COR-L47 (cell line): Measurements from ENCODE around the gene SCTR.

Experiments
- DNase-seq: peaks from one replicate; lab custom pipeline; 2025; lab: John Stamatoyannopoulos, UW

SCTR gene

GRCh38 chr2:119523383-119523951 is 816 bp downstream of the SCTR start:
- no peak for DNase-seq

DNA sequence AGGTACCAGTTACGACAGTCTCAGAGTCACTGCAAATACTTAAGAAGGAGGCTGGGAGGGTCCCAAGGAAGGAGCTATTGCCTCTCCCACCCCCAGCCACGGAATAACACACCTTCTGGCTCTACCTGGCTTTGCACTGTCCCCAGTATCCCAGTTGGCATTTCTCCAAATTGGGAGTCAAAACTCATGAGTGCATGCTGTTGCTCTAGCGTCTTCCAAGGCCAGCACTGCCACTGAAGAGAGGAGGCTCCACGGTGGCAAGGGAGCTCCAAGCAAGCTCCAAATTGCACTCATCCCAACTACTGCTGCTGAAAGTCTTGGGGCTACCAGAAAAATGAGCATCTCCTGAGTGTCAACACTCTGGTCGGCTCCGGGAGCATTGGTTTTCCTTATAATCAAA is 1.6 kb downstream of the SCTR start:
- peak; percentile 5 for DNase-seq

DNA sequence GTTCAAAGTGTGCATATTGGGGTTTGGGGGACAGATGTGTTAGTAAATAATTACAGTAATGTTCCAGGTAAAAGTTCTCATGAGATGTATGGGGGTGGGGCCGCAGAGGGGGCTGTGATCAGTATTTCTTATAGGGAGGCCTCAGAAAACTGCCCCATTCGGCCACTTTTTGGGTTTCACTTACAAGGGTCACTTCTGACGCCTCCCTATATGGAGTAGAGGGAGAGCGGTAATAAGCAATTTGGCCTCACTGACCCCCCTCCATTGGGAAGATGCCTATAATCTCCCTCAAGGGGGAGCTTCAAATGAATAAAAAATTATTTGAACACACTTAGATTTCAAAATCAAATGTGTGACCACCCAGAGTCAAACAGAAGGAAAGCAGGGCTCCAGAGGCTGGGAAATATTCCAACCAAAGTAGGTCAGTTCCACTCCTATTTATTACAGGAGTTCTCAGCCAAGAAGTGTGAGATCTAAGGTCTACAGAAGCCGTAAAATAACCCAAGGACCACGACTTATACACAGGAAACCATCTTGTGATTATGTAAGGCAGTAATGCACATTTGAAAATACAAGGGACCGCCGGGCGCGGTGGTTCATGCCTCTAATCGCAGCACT is 2.7 kb downstream of the SCTR start:
- no peak for DNase-seq

- DNase-seq: peak; percentile 16
These were observed 3.4 kb downstream of the SCTR start for GRCh38 chr2:119520696-119521432.

DNA sequence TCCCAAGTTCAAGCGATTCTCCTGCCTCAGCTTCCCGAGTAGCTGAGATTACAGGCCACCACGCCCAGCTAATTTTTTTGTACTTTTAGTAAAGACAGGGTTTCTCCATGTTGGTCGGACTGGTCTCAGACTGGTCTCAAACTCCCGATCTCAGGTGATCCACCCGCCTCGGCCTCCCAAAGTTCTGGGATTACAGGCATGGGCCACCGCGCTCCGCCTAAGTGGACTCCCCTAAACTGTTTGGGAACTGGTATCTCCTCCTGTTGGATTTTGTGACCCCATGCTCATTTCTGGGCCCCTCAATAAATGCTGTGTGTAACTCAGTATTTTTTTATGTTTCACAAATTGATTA is 5.2 kb downstream of the SCTR start:
- DNase-seq: no peak

- no peak for DNase-seq
These were observed 5.8 kb downstream of the SCTR start for GRCh38 chr2:119518401-119519056.

- peak; percentile 51 for DNase-seq
These were observed 6.8 kb downstream of the SCTR start for GRCh38 chr2:119517433-119517832.

GRCh38 chr2:119516121-119516520 is 8.2 kb downstream of the SCTR start:
- DNase-seq: no peak

GRCh38 chr2:119513832-119514231 is 10.5 kb downstream of the SCTR start:
- DNase-seq: no peak

GRCh38 chr2:119512946-119513345 is 11.3 kb downstream of the SCTR start:
- DNase-seq: no peak

DNA sequence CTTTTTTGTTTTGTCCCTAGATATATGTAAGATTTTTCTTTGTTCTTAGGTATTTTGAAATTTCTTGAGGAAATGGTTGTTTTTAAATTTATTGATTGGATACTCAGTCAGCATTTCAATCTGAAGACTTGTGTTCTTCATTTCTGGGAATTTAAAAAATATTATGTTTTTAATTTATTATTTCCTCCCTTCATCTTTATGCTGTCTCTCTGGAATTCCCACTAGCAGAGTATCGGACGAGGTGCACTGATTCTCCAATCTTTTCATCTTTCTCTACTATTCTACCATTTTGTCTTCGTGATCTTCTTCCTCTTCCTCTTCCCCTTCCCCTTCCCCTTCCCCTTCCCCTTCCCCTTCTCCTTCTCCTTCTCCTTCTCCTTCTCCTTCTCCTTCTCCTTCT is 12.3 kb downstream of the SCTR start:
- no peak for DNase-seq

DNA sequence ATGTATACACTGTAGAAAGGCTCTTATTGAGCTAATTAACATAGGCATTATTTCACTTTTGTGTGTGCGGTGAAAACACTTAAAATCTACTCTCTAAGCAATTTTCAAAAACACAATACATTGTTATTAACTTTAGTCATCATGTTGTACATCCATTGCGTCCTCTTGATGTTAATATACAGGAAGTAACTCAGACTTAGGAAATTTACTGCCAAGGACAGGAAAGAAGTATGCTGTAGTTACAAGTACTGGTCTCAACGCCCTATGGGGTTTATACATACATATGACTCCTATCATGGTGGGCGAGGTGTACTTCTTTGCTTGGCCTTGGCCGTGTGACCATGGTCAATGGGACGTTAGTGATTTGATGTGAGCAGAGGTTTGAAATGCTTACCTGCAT is 15.5 kb downstream of the SCTR start:
- no peak for DNase-seq

DNA sequence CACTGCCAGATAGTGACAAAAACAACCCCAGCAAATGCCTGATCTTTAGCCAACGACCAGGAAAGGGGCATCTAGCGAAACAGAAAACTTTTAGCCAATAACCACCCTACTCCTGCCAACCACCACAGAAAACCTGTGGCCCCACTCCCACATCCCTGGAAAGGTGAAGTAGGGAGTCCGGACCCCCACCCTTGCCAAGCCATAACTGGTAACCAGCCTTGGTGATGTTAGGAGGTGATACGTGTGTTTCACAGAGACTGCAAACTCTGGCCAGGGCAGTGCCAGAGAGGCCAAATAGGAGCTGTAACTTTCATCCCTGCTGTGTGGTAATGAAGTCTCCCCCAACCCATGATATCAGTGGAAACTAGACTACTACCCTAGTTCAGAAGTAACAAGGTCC is 27.6 kb downstream of the SCTR start:
- no peak for DNase-seq

GRCh38 chr2:119495948-119496347 is 28.3 kb downstream of the SCTR start:
- DNase-seq: no peak

DNA sequence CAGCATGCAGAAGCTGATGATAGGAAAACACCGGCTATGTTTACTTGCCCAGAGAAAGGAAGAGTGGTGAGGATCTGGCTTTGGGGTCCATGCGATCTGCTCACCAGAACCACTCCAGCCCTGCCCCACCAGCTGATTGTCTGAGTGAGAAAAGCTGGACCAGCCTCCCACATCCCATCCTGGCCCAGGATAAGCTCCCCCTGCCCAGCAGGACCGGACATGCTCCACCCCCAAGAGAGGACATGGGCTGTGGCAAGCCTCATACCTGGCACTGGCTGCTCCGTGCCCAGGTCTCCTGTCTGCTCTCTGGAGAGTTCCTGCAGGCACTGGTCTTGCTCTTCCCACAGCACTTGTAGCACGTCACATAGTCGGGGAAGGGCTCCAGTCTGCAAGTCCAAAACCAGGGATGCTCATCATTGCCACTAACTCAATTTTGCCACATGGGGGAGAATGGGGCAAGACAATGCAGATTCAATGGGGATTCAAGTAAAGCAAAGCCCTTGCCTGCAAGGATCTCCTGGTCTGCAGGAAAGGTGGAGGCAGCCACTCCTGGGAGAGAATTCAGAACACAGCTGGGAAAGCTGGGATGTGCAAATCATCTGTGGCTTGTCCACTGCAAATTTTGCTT is 30.0 kb downstream of the SCTR start:
- DNase-seq: no peak

GRCh38 chr2:119491776-119492525 is 32.3 kb downstream of the SCTR start:
- no peak for DNase-seq

GRCh38 chr2:119490653-119491195 is 33.6 kb downstream of the SCTR start:
- DNase-seq: no peak

DNA sequence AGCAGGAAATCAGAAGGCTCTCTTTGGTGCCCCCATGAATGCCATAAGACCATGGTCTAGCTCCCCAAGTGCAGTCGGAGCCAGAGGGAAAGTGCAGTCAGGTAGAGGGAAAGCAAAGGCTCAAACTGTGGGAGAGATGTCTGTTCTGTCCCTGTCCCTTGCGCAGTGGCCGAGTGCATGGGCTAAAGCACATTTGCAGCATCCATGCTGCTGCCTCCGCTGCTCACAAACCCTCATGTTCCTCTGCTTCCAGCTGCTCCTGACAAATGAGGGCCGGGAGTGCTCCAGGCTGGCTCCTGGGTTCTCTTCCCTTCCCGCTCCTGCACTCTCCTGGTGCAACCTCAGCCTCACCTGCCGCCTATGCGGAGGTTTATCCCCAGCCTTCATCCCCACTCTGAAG is 34.2 kb downstream of the SCTR start:
- no peak for DNase-seq

DNA sequence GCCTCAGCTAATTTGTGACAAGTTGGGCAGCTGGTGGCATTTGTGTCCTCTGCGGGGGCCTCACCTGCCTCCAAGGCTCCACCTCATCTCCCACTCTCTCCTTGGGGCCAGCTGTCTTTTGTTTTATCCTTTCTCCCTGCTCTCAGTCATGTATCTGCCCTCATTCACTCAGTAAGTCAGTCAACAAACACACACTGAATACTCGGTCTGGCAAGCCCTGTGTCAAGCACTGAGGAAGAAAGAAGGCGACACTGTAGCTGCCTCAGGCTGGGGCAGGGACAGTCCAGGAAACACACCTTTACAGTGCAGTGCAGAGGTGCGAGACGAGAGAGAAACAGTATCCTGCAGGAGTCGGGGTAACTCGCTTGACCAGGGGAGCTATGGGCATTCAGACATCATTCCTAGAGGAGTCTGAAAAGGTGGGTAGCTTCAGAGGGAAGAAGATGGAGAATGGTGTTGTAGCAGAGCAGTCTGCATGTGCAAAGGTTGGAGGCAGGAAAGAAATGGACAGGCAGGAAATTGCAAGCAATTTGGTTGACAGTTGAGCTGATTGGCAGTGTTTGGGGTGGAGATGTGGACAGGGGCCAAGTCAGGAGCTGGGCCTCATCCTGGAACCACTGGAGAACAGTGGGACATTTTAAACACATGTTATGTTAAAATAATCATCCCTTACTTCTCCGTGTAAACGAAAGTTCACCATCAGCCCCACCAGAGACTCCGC is 34.9 kb downstream of the SCTR start:
- DNase-seq: no peak

- DNase-seq: no peak
These were observed 35.8 kb downstream of the SCTR start for GRCh38 chr2:119488245-119489214.
